Stimulated activated CD8-positive, alpha-beta memory T cell treated with anti-CD3 and anti-CD28 coated beads, Interleukin-4, amount 100 ng/mL, for 48 hours (primary cell): ENCODE data around the gene RGS6.

ENCODE experiments used
- DNase-seq: peaks from one replicate; pipeline ENCODE4 v3.0.0-alpha.2; 2020

RGS6 gene

DNA sequence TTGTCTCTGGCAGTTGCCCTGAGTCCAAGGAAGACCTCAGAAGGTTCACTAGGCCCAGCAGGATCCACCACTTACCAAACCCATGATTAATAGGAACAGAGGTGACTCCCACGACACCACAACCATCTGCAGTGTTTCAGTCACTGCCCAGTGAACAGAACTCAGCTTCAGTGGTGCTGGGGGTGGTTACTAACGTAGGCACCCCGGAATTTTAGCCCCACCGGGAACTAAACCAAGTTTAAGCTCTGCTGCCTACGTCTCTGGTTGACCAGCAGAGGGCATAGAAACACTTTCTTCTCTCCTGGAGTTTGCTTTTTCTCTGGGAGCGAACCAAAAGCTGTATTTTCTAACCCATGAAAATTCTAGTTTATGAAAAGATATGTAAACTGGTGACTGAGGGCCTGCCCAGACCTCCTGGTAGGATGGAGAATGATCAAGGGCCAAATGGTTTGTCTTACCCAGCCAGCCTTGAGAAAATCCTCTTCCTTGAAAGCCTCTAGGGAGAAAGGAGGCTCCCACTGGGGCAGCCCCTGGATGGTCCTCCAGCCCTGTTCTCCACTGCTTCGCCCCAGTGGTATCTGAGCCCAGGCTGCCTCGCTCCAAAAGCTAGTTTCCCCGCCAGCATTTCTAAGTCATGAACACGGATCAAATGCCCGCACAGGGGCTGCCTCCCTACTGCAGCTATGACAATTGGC, 581.9 kb downstream of the RGS6 start:
- no peak for DNase-seq

DNA sequence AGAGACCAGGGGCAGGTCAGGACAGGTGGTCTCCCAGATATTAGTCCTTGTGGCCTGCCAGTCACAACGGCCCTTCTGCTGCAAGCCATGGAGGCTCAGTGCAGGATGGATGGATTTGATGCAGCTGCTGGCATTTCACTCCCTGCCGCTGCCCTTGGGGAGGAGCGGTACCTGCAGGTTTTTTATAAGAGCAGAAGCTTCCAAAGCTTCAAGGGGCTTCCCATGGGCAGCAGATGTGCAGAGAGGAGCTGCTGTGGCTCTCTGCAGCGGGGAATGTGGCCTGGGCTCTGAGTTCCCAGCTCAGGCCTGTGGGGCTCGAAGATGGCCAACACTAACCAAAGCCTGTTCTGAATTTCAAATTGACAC, 582.4 kb downstream of the RGS6 start:
- DNase-seq, result no peak

DNA sequence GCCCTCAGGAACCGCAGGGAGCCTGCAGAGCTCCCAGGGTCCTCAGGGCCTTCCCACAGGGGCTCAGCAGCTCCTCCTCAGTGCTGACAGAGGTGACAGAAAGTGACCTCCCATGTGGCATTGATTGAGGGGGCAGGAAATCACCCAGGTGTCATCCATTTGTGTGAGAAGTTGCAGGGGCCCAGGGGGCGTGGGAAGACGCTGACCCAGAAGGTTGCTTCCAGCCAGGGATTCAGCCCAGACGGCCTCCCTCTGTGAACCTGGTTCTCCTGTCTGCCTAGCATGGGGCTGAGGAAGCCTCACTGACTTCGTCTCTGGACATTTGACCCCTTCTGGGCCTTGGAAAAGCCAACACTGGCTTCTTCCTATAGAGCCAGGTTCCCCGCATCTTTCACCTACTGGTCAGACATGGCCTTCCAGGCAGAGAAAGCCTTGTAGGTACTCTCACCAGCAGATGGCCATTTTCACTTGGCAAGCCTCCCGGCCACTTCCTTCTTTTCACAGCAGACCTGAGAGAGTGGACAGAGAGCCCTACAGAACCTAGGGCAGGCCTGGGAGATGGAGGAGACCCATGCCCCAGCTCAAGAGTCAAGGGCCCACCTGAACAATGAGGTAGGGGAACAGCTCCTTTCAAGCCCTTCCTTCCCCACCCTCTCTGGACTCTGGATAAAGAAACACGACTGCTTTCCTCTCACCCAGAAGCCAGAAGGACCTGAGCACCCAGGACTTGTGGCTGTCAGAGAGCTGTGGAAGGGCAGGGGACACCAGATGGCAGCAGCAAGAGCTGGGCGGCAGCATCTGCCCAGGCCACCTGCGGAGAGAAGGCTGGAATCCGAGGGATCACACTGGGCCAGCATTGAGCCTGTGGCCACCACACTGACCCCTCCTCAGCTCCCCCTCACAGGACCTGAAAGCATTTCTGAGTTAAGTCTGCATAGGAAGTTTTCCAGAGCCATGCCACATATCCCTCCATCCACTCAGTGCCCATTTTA, 583.8 kb downstream of the RGS6 start:
- DNase-seq, result no peak

DNA sequence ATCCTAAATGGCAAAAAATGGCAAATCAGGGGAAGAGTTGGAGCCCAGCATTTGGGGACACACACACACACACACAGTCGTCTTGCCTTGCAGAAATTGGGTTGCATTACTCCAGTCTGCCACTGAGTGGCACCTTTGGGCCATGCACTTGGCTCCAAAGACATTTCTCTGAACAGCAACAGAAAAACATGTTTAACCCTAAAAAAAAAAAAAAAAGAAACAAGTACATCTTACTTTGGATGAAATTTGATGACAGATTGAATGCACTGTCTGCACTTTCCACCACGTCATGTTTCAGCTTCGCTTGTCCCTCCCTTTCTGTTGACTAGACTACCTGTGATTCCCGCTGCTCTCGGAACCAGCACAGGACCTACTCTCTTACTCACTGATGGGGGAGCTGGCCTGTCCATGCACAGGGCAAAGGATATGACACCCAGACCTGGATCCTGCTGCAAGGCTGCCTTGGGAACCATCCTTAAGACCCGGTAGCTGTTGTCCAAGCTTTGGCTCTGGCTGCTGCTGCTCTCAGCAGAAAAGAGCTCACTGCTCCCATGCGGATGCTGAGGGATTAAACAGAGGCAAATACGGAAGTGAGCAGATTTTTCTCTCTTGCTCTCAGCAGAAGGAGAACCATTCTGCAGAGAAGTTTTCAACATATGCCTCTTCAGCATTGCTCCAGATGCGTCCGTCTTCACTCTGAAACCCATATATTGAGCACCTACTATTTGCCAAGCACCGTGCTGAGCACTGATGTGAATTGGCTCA, 584.9 kb downstream of the RGS6 start:
- peak; percentile 81 for DNase-seq

DNA sequence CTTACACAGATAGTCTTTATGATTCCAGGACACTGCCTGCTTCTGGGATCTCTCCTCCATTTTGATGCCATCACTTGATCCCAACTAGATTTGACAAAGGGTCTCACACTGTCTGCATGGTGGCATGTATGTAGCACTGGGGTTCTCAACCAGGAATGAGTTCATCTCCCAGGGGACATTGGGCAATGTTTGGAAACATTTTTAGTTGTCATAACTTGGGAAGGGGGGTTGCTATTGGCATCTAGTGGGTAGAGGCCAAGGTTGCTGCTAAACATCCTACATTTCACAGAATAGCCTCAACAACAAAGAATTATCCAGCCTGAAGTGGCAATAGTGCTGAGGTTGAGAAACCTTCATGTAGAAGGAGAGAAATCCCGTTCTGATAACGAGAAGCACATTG, 585.5 kb downstream of the RGS6 start:
- DNase-seq, result no peak

DNA sequence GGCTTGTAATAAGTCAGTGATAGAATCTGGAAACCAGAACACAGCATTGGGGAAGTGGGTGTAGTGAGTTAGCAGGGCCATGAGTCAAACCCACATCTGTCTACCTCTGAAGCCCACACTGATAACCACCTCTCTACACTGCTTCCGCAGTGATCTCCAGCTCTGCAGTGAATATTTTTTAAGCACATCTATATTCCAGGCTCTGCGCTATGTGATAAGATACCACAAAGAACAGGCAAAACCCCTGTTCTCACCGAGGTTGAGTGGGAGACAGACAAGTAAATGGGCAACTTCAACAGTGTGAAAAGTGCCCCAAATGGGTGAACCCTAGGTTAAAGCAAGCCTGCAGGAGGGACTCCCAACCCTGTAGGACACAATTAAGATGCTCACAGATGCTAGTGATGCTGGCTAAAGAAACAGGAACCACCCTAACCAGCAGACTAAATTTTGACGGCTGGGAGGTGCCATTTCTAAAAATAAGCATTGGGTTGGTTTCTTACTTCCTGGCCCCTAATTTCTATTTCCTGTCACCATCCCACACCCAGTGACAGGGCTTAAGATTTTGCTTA, 586.7 kb downstream of the RGS6 start:
- peak; percentile 42 for DNase-seq

DNA sequence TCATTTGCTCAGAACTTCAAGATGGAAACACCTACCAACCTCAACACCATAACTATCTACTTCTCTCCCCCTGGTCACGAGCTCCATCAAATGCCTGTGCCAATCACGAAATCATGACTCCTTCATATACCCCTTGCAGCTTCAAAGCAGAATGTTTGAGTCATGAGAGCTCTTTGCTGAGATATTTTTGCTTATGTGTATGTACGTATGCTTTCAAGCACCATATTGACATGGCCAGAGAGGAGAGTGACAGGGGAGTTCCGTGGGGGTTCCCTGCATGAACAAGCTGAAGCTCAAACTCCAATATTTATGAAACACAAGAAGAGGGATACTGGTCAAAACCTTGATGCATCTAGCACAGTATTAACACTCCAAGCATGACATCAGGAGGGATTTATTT, 587.3 kb downstream of the RGS6 start:
- no peak for DNase-seq

DNA sequence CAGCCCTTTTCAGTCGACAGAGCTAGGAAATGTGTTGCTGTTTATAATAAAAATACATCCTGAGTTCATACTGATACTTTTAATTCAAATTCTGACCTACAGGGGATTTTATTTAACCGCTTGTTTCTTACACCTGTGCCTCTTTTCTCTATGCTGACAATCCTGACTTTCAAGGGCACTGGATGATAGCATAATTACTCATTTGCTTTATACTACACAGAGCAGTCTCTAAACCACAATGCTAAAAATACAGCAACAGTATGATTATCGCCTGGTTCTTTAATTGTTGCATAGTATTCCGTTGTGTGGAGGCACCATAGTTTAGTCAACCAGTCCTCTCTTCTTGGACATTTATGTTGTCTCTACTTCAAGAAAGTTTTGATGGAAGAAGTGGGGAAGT, 588.8 kb downstream of the RGS6 start:
- DNase-seq, result no peak

DNA sequence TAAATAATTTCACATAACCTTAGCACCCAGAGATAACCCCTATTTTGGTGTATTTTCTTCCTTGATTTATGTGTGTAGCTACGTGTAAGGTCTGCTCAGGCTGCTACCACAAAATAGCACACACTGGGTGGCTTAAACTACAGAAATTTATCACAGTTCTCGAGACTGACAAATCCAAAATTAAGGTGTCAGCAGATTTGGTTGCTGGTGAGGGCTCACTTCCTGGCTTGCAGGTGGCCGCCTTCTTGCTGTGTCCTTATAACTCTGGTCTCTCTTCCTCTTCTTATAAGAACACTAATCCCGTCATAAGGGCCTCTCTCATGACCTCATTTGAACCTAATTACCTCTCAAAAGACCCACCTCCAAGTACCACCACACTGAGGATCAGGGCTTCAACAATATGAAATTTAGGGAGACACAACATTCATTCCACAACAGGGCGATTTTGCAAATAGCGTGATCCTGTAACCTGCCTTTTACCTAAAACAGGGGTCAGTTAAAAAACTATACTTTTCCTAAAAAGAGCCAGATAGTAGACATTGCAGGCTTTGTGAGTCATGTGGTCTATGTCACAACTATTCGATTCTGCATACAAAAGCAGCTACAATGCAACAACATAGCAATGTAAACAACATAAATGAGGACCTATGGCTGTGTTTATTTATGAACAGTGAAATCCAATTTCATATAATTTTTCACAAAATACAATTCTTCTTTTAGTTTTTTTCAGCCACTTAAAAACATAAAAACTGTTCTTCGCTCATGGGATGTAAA, 589.9 kb downstream of the RGS6 start:
- DNase-seq, result no peak

DNA sequence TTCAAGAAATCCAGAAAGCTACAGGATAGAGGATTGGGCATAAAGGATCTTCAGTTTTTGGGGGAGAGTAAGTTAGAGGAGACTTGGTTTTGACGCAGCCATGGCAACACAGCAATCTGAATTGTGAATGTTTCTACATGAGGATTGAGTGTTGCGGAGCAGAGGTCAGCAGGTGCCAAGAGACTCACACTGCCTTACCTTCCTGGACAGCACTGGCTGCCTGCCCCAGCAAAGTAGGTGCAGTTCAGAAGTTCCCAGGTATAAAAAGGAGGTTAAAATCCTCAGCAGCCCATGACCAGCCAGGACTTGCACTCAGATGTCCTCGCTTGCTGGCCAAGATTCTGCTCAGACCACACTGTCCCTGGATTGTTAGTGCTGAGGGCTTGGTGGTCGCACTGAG, 590.6 kb downstream of the RGS6 start:
- no peak for DNase-seq

DNA sequence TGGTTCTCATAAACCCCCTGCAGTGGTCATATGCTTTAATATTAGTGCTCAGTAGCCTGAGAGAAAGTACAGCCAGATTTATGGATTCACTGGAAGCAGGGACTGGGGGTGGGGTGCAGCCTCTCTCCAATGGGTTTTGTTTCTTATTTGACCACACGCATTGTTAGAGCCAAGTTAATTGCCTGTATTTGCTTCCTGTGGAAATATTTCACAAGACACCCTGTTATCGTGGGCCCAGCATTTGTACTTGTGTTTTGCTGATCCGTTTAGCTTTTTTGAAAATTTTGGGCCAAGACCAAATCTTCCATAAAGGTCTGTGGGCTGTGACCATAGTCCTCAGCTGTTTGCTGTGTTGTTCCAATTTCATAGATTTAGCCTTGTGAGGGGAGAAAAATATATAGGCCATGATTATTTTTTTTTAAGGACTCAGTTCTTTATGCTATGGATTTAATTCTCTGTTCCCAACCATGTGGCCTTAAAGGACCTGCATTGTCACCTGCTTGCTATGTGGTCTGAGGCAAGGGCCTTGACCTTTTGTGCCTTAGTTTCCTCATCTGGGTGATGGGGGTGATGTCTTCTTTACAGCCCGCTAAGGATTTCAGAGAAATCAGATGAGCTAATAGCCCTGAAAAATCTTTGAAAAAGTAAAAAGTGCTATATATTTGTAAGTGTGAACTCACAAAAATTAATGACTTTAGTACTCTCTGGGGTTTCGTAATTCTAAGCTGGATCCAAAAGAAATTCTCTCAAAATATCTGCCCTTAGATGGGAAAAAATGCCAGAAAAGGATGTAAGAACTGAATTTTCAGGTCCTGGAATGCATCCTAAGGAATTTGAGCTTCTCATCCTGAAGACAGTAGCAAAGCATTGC, 591.4 kb downstream of the RGS6 start:
- DNase-seq, result no peak

DNA sequence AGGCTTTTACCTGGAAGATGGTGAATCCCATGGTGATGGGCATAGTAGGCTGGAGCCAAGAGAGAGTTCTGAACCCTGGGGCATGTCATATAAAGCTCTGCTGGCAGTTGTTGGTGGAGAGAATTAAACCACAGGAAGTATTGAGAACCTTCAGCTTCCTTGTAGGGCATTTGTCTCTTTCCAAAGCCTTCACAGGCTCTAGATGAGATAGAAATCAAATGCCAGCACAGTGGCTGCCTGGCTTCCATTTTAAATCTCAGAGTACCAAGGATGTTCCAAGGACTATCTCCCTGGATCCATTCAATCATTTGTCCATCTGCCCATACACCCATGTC, 592.0 kb downstream of the RGS6 start:
- DNase-seq, result no peak

DNA sequence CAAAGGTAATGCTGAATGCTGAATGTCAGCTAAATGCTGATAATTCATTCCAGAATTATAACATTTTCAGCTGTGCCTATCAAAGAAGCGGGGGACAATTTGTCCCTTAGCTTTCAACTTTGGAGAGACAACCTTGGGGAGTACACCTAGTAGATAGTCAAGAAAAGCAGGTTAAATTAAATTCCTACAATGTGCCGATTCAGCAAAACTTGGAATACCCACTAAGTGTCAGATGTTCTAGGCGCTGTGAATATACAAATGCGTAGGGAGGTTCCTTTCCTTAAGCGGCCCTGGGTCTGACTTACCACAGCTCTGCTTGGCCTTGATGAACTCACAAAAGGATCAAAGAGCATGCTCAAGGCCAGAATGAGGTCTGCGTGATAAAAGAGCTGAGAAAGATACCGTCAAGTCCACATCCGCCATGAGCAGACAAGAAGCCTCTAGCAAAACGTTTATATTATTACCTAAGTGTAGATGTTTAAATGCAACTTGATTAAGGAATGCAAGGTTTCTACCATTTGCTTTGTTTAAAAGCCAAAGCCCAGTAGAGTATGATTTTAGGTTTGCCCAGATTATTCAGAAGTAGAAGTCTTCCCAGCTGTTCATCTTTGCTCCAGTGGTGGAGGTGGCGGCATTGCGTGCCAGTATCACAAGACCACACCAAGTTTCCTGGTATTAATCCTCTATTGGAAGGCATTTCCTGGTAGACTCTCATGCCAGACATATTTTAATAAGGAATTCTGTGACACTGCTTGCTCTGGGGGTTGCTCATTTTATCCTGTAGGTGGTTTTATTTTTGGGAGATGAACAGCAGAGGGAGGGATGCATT, 593.1 kb downstream of the RGS6 start:
- DNase-seq, result no peak

DNA sequence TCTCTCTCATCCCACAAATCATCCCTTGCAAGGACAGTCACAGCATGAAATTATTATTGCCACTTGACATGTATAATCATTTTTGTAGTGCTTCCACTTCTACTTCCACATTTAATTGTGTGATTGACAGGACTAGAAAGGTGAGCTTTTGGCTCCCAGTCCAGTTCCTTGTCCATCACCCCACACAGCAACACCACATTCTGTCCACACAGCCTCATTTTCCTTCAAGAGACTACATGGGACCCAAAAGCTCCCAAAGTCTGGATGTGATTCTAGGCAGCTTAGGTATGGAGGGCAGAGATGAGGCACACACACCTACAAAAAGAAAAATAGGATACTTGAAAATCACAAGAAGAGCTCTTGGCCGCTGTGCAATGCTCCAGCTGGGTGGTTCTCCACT, 595.4 kb downstream of the RGS6 start:
- no peak for DNase-seq

DNA sequence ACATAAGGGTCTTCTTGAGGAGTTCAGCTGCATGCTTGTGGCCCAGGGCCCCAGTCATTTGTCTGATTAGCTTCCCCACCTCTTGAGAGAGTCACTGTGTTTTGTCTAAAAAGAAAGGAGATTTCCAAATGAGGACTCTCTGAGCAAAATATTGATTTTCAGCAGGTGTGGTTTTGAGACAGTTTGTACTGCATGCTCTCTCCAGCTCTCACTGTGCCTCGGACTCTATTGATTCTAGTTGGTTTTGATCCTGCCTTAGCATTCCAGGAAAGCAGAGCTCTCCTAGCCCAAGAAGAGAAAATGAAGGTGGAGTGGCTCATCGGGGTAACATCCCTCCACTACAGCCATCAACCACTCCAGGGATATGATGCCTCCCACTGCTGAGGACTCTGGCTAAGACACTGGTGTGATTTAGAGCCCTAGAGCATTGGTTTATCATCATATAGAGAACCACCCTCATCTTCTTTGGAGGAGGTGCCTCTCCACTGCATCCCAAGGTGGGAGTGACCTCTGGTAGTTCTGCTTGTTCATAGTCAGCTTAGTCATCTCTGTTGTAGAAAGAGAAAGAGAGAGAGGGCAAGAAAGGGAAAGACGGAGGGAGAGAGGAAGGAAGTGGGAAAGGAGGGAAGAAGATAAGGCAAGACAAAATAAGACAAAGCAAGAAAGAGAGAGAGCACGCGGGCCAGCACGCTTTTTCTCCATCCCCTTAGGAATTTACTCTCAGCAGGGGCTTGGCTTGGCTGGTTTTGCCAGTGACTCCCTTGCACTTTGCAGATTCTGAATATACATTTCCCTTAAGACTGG, 596.0 kb downstream of the RGS6 start:
- DNase-seq, result no peak

DNA sequence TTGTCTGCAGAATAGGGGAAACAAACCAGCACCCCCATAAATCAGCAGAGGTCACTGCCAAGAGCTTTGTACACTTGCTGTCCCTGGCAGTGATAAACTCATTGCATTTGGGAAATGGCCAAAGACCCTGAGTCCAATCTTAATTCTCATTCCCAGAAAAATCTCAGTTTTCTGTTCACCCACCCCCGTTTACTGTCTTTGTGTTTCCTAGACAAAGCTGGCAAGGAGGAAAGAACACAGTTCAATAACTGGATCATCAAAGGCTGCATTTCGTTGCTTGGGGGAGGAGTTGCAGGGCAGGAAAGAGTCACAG, 596.6 kb downstream of the RGS6 start:
- DNase-seq, result no peak

DNA sequence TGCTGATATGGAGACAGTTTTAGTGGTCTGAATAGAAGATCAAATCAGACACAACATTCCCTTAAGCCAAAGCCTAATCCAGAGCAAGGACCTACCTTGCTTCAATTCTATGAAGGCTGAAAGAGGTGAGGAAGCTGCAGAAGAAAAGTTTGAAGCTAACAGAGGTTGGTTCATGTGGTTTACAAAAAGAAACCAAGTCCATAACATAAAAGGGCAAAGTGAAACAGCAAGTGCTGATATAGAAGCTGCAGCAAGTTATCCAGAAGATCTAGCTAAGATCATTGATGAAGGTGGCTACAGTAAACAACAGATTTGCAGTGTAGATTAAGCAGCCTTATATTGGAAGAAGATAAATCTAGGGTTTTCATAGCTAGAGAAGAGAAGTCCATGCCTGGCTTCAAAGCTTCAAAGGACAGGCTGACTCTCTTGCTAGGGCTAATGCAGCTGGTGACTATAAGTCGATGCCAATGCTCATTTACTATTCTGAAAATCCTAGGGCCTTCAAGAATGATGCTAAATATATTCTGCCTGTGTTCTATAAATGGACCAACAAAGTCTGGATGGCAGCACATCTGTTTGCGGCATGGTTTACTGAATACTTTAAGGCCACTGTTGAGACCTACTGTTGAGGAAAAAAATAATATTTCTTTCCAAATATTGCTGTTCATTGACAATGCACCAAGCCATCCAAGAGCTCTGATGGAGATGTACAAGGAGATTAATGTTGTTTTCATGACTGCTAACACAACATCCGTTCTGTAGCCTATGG, 600.6 kb downstream of the RGS6 start:
- no peak for DNase-seq

DNA sequence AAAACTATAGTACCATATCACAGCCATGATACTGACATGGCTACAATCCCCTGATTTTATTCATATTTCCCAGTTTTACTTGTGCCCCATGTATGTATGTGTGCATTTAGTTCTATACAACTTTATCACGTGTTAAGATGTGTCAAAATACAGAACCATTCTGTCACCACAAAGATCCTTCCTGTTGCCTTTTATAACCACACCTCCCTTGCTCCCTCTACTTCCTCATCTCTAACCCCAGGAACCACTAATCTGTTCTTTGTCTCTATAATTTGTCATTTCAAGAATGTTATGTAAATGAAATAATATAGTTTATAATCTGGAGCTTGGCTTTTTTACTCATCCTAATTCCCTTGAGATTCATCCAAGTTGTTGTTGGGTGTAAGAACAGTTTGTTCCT, 603.3 kb downstream of the RGS6 start:
- DNase-seq, result no peak

DNA sequence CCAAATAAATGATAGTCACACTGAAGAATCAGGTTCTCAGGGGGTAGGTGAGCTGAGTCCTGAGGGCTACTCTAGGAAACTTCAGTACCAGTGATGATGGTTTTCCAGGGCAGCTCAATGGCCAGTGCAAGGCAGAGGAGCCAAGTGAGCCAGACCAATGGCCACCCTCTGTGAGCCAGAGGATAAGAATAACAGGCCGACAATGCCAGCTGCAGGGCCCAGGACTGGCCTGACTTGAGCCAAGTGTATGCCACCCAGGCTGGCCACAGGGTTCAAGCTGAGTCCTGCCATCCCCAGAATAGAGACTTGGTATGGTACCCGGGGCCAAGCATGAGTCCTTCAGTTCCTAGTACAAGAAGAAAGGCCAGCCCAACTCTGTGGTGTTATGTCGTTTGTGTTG, 606.2 kb downstream of the RGS6 start:
- no peak for DNase-seq
